ENCODE results near the gene AASDHPPT. TPM values are rescaled to one million over a fixed set of nuclear protein-coding genes. Genes with fewer than 3 reads are reported as not detected.
"Not testable (repeated sequence)": the region's sequence is repeated elsewhere in the genome, so short reads cannot be mapped to it uniquely, and the experiment has no call there.

AASDHPPT gene
- total RNA-seq, 3 donors from 2014 or later, result 14.0 to 20.5 (median 15.6) TPM

DNA sequence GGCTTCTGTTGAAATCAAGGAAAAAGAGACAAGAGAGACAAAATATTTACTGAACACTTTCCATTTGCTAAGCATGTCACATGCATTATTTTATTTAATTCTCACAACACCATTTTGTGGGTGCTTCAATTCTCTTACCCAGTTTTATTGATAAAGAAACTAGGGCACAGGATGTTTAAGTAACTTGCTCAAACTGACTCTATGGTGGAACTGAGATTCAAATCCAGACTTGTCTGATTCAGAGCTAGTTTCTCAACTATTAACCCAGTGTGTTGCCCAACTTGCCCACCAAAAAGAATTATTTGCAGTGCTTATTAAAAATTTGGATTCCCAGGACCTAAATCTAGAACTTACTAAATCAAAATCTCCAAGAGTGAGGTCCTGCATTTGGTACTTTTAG, 33.9 kb upstream of the AASDHPPT start:
- Histone ChIP-seq H3K36me3 (ENCODE audit: low read depth) (no peaks in the 10 kb centered on the region), H3K9me3 (no peaks in the 10 kb centered on the region), H3K4me1 (ENCODE audit: low read depth) (no peaks in the 10 kb centered on the region), H3K4me3 (no peak overlapping the region)
- intact Hi-C loops (cut with DNase I, micrococcal nuclease), result no loop called here
- TF ChIP-seq, protein P1, sequence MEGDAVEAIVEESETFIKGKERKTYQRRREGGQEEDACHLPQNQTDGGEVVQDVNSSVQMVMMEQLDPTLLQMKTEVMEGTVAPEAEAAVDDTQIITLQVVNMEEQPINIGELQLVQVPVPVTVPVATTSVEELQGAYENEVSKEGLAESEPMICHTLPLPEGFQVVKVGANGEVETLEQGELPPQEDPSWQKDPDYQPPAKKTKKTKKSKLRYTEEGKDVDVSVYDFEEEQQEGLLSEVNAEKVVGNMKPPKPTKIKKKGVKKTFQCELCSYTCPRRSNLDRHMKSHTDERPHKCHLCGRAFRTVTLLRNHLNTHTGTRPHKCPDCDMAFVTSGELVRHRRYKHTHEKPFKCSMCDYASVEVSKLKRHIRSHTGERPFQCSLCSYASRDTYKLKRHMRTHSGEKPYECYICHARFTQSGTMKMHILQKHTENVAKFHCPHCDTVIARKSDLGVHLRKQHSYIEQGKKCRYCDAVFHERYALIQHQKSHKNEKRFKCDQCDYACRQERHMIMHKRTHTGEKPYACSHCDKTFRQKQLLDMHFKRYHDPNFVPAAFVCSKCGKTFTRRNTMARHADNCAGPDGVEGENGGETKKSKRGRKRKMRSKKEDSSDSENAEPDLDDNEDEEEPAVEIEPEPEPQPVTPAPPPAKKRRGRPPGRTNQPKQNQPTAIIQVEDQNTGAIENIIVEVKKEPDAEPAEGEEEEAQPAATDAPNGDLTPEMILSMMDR (IDR thresholded peaks at IDR 0.05), result no peak
- DNase-seq (no peak), ATAC-seq (no peak)

DNA sequence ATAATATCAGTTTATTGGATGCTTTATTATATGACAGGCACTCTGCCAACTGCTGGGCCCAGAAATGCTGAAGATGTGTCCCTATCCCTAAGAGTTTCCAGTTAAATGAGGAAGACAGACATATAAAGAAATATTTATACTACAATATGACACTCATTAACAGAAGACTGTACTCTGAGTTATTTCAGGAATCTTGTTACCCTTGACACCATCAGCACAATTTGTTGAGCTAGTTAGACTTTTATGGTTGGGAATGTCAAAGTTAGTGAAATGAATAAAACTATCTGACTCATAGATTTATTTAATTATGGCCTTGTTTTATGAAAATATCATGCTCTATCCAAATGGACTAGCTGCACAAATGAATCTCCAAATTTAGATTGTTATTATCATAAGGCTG, 29.8 kb upstream of the AASDHPPT start:
- intact Hi-C loops (cut with DNase I, micrococcal nuclease), result no loop called here
- DNase-seq (no peak), ATAC-seq (no peak)
- Histone ChIP-seq H3K4me1 (ENCODE audit: low read depth) (no peaks in the 10 kb centered on the region), H3K36me3 (ENCODE audit: low read depth) (no peaks in the 10 kb centered on the region), H3K9me3 (no peaks in the 10 kb centered on the region), H3K4me3 (no peak overlapping the region)
- TF ChIP-seq, protein P1 (IDR thresholded peaks at IDR 0.05), result no peak

DNA sequence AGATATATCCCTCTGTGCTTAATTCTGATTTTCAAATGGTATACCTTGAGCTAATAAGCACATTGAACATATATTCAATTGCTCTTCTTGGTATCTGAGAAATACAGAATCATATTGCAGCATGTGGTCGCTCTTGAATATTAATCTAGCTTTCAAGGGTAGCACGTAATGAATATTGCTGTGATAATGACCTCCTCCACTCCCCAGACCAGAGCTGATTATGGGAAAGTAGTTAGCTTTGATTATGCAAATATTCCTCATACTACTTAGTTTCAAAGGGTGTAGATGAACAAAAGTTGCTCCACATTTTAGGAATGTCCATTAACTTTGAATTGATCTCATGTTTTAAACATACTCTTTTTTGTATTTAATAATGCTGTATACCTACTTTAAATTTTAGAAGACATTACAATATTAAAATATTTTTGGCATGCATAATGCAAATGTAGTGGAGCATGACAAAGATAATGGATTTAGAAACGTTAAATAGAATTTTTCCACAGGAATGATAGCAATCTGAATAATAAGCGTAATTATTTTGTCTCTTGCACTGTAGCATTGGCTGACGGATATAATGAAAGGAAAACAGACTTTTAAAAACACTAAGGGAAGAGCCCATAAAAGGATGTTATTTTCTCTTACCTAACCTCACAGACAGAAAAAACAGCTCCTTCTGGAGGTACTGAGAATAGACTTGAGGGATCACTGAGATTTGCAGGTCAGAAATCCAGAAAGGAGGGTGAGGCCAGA, 27.6 kb upstream of the AASDHPPT start:
- Histone ChIP-seq H3K4me1 (ENCODE audit: low read depth) (no peaks in the 10 kb centered on the region), H3K36me3 (ENCODE audit: low read depth) (no peaks in the 10 kb centered on the region), H3K4me3 (no peak overlapping the region), H3K9me3 (no peaks in the 10 kb centered on the region)
- intact Hi-C loops (cut with DNase I, micrococcal nuclease), result no loop called here
- no peak for DNase-seq
- TF ChIP-seq, protein P1 (IDR thresholded peaks at IDR 0.05), result no peak
- no peak for ATAC-seq

DNA sequence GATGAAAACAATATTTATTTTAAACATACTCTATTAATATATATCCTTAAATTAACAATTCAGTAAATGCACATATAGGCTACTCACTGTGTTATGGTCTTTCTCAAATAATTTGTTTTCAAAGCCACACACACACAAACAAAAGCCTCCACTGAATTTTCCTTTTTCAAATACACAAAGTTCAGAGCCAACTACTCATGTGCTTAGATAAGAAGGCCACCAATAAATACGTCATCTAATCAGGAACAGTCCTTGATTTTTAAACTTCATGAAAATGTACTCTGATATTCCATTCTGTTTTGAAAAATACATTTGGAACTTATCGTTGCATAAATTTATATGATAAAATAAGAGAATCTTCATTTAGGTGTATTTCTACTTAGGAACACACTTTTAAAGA, 26.4 kb upstream of the AASDHPPT start:
- Histone ChIP-seq H3K36me3 (ENCODE audit: low read depth) (no peaks in the 10 kb centered on the region), H3K4me3 (no peak overlapping the region), H3K9me3 (no peaks in the 10 kb centered on the region), H3K4me1 (ENCODE audit: low read depth) (no peaks in the 10 kb centered on the region)
- ATAC-seq, result no peak
- TF ChIP-seq, protein P1 (IDR thresholded peaks at IDR 0.05), result no peak
- intact Hi-C loops (cut with DNase I, micrococcal nuclease), result no loop called here
- DNase-seq, result no peak

DNA sequence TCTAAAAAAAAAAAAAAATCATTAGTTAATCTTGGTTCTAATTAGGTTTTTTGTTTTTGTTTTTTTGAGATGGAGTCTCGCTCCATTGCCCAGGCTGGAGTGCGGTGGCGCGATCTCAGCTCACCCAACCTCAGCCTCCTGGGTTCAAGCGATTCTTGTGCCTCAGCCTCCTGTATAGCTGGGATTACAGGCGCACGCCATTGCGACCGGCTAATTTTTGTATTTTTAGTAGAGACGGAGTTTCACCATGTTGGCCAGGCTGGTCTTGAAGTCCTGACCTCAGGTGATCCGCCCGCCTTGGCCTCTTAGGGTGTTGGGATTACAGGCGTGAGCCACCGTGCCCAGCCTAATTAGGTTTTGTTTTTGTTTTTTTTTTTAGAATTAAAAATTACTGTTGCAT, 19.1 kb upstream of the AASDHPPT start:
- H3K9me3 ChIP-seq; H3K4me3 ChIP-seq; H3K4me1 ChIP-seq (ENCODE audit: low read depth); ATAC-seq; H3K36me3 ChIP-seq (ENCODE audit: low read depth); DNase-seq; intact Hi-C loops (cut with DNase I, micrococcal nuclease): not testable (repeated sequence)

DNA sequence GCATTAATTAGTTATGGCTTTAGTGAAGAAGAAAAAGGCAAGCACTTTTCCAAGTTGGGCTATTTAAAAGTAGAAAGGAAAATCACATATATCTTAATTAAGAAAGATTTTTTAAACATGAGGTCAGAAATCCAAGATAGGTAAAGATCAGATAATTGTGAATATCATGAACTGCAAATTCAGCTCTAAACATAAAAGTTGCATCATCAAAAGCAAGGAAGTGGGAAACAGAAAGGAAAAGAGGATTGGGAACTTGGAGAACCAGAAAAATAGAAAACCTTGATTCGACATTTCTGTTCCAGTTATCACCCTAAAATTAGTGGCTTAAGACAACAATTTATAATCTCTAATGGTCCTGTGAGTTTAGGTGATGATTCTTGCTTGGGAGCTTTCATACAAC, 17.8 kb upstream of the AASDHPPT start:
- no peaks in the 10 kb centered on the region for H3K36me3 ChIP-seq (ENCODE audit: low read depth)
- H3K4me1 ChIP-seq (ENCODE audit: low read depth), result no peaks in the 10 kb centered on the region
- TF ChIP-seq, protein P1 (IDR thresholded peaks at IDR 0.05), result no peak
- H3K9me3 ChIP-seq, result no peaks in the 10 kb centered on the region
- intact Hi-C loops (cut with DNase I, micrococcal nuclease), result no loop called here
- ATAC-seq (no peak), DNase-seq (no peak)
- no peak overlapping the region for H3K4me3 ChIP-seq
